Skeletal muscle tissue (tissue), 4 donors: ENCODE measurements around the gene BIN2. TPM values are rescaled to one million over a fixed set of nuclear protein-coding genes. Genes with fewer than 3 reads are reported as not detected.

Source experiments
- H3K27ac ChIP-seq: one replicate; pipeline ENCODE4 v1.7.0; 2013; ENCODE audit warnings: mild to moderate bottlenecking, low read depth, low read length, inconsistent platforms
- H3K27me3 ChIP-seq, 3 donors: one replicate each; pipeline ENCODE4 v1.7.0; 2013; ENCODE audit warnings: low read length in 3 of 3; ENCODE audit not compliant: control insufficient read depth in 3 of 3, insufficient read depth in 3 of 3
- H3K36me3 ChIP-seq, 3 donors: one replicate each; pipeline ENCODE4 v1.7.0; 2013; ENCODE audit warnings: low read length in 3 of 3; ENCODE audit not compliant: control insufficient read depth in 3 of 3, insufficient read depth in 3 of 3
- H3K4me1 ChIP-seq, 3 donors: one replicate each; pipeline ENCODE4 v1.7.0; 2013; ENCODE audit warnings: low read length in 3 of 3, mild to moderate bottlenecking in 3 of 3; ENCODE audit not compliant: control insufficient read depth in 3 of 3, insufficient read depth in 3 of 3
- H3K4me3 ChIP-seq, 3 donors: one replicate each; pipeline ENCODE4 v1.7.0; 2013; ENCODE audit warnings: low read length in 3 of 3
- H3K9ac ChIP-seq, 3 donors: one replicate each; pipeline ENCODE4 v1.7.0; 2013; ENCODE audit warnings: low read length in 3 of 3, mild to moderate bottlenecking in 3 of 3, moderate library complexity in 2 of 3, low read depth in 1 of 3
- H3K9me3 ChIP-seq, 3 donors: one replicate each; pipeline ENCODE4 v1.7.0; 2013; ENCODE audit warnings: low read length in 3 of 3; ENCODE audit not compliant: control insufficient read depth in 3 of 3
- total RNA-seq: library from RNA; depleted of rRNA; stranded (reverse); fragments of >200 nt; gene quantifications from one replicate; pipeline ENCODE4 v1.2.3, GENCODE V29; 2014
- donor health status: Osteomylitis.

The BIN2 gene
- total RNA-seq, 1 donor from 2014 or later = 3.1 TPM

DNA sequence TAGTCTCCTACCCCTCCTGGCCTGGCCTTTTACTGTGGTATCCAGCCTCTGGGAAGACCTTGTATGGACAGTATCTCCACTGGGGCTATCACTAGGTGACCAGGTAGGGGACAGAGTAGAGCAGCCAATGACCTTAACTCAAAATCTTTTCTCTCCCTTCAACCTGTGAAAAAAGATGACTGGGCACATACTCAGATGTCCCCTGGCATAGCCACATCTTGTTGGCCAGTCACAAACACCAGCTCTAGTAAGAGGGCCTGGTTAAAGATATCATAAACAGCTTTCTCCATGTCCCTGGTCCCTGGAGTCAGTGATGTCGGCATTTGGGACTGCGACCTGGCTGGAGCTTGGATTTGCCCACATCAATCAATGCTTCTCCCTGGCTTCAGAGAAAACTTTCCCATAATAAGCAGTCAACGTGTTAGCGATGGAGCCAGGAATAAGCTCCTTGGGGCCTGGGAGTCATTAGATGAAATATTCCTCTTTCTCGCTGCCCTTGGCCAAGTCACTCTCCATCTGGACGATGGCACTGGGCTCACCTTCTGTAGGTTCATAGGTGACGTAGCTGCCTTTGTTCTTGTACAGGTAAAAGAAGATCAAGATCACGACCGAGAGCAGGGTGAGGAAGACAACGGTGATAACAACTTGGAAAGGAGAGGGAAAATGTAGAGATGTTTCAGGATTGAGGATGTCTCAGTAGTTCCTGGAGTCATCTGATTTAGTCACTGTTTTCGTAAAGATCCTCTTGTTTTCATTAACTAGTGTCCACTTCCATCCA, 78.3 kb downstream of the BIN2 start:
- no peak overlapping the region for H3K27ac ChIP-seq
- no peak overlapping the region for H3K4me3 ChIP-seq
- H3K27me3 ChIP-seq = no peaks in the 10 kb centered on the region
- peaks cover 22 to 33% (median 25%) of the 10 kb centered on the region in 3 donors for H3K36me3 ChIP-seq
- H3K9ac ChIP-seq = no peak overlapping the region
- H3K9me3 ChIP-seq = no peaks in the 10 kb centered on the region
- peaks cover 8 to 11% (median 10%) of the 10 kb centered on the region in 3 donors for H3K4me1 ChIP-seq

- Histone ChIP-seq H3K4me1 (peaks cover 16 to 21% (median 19%) of the 10 kb centered on the region in 3 donors), H3K9me3 (no peaks in the 10 kb centered on the region), H3K27me3 (no peaks in the 10 kb centered on the region), H3K9ac (no peak overlapping the region), H3K4me3 (no peak overlapping the region), H3K36me3 (peaks cover 29 to 43% (median 33%) of the 10 kb centered on the region in 3 donors), H3K27ac (no peak overlapping the region)
Observed at GRCh38 chr12:51244269-51244668, 79.7 kb downstream of the BIN2 start.

- Histone ChIP-seq H3K9ac (no peak overlapping the region), H3K4me3 (no peak overlapping the region), H3K36me3 (peaks cover 29 to 43% (median 36%) of the 10 kb centered on the region in 3 donors), H3K27ac (no peak overlapping the region), H3K9me3 (no peaks in the 10 kb centered on the region), H3K4me1 (peaks cover 20 to 30% (median 25%) of the 10 kb centered on the region in 3 donors), H3K27me3 (no peaks in the 10 kb centered on the region)
Observed at GRCh38 chr12:51242876-51243275, 81.1 kb downstream of the BIN2 start.

- Histone ChIP-seq H3K27ac (no peak overlapping the region), H3K9ac (no peak overlapping the region), H3K27me3 (no peaks in the 10 kb centered on the region), H3K4me3 (no peak overlapping the region), H3K4me1 (peaks cover 15 to 26% (median 18%) of the 10 kb centered on the region in 3 donors), H3K36me3 (peaks cover 29 to 43% (median 36%) of the 10 kb centered on the region in 3 donors), H3K9me3 (no peaks in the 10 kb centered on the region)
Observed at GRCh38 chr12:51242120-51242519, 81.9 kb downstream of the BIN2 start.

GRCh38 chr12:51240971-51241370, 83.0 kb downstream of the BIN2 start:
- no peaks in the 10 kb centered on the region for H3K27me3 ChIP-seq
- no peaks in the 10 kb centered on the region for H3K9me3 ChIP-seq
- H3K36me3 ChIP-seq = peaks cover 29 to 42% (median 36%) of the 10 kb centered on the region in 3 donors
- no peak overlapping the region for H3K27ac ChIP-seq
- no peak overlapping the region for H3K9ac ChIP-seq
- H3K4me1 ChIP-seq = peaks cover 15 to 26% (median 18%) of the 10 kb centered on the region in 3 donors
- no peak overlapping the region for H3K4me3 ChIP-seq

GRCh38 chr12:51238510-51239334, 85.3 kb downstream of the BIN2 start, which contains the start of gene DAZAP2:
Gene DAZAP2, plus strand, starts transcription at chr12:51238826. Its CDS starts 82 bp downstream, at chr12:51238908.
- Histone ChIP-seq H3K4me1 (peaks cover 15 to 26% (median 18%) of the 10 kb centered on the region in 3 donors), H3K9me3 (no peaks in the 10 kb centered on the region), H3K27ac (peak within 1 kb of the TSS; percentile 100), H3K27me3 (no peaks in the 10 kb centered on the region), H3K4me3 (peak within 1 kb of the TSS; percentile 97 to 100 (median 100)), H3K36me3 (peaks cover 29 to 33% (median 31%) of the 10 kb centered on the region in 3 donors), H3K9ac (peak within 1 kb of the TSS; percentile 100)

DNA sequence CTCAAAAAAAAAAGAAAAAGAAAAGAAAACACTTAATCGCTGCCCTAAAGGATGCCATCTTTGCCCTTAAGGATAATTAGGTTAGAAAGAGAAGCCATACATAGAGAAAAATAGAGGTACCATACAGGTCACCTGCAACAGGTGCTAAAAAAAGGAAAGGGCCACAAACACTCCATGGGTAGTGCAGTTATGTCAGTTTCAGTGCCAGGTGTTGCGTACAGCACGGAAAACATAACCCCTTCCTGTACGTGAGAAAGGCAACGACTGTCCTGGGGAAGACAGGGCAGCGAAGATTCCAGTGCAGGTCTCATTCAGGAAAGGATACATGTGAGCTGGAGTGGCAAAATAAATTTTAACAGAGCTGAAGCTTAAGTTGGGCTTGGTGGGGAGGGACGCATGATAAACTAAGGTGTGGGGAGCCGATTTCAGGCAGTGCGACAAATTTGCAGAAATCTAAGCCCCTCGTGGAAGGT, 85.9 kb downstream of the BIN2 start:
- no peaks in the 10 kb centered on the region for H3K9me3 ChIP-seq
- H3K27me3 ChIP-seq = no peaks in the 10 kb centered on the region
- peaks cover 29 to 31% (median 29%) of the 10 kb centered on the region in 3 donors for H3K36me3 ChIP-seq
- H3K4me1 ChIP-seq = peaks cover 15 to 26% (median 18%) of the 10 kb centered on the region in 3 donors
- peak overlapping the region; percentile 83 to 100 (median 100) for H3K9ac ChIP-seq
- peak overlapping the region; percentile 89 to 100 (median 95) for H3K4me3 ChIP-seq
- peak overlapping the region; percentile 100 for H3K27ac ChIP-seq

DNA sequence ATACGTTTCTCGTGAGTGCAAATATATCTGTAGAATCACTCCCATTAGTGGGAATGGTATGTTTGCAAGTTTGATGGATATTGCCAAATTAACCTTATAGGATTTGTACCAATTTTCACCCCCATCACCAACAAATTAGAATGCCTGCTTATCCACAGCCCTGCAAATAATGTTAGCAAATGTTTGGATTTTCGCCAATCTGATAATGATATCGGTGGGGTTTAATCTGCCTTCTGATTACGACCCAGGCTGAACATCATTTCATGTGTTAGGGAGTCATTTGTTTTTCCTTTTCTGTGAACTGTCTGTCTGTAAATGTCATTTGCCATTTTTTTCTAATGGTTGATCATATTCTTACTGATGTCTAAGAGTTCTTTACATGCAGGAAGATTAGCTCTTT, 89.4 kb downstream of the BIN2 start:
- Histone ChIP-seq H3K27me3 (no peaks in the 10 kb centered on the region), H3K4me1 (peaks cover 4 to 9% (median 6%) of the 10 kb centered on the region in 3 donors), H3K4me3 (no peak overlapping the region), H3K27ac (no peak overlapping the region), H3K9me3 (no peaks in the 10 kb centered on the region), H3K9ac (no peak overlapping the region), H3K36me3 (peaks cover 0 to 3% (median 0%) of the 10 kb centered on the region in 3 donors)

GRCh38 chr12:51232642-51233041, 91.3 kb downstream of the BIN2 start:
- Histone ChIP-seq H3K27me3 (no peaks in the 10 kb centered on the region), H3K9ac (no peak overlapping the region), H3K27ac (no peak overlapping the region), H3K4me3 (no peak overlapping the region), H3K4me1 (no peaks in the 10 kb centered on the region), H3K9me3 (no peaks in the 10 kb centered on the region), H3K36me3 (no peaks in the 10 kb centered on the region)
